ENCODE measurements around the gene THRB.

THRB gene

DNA sequence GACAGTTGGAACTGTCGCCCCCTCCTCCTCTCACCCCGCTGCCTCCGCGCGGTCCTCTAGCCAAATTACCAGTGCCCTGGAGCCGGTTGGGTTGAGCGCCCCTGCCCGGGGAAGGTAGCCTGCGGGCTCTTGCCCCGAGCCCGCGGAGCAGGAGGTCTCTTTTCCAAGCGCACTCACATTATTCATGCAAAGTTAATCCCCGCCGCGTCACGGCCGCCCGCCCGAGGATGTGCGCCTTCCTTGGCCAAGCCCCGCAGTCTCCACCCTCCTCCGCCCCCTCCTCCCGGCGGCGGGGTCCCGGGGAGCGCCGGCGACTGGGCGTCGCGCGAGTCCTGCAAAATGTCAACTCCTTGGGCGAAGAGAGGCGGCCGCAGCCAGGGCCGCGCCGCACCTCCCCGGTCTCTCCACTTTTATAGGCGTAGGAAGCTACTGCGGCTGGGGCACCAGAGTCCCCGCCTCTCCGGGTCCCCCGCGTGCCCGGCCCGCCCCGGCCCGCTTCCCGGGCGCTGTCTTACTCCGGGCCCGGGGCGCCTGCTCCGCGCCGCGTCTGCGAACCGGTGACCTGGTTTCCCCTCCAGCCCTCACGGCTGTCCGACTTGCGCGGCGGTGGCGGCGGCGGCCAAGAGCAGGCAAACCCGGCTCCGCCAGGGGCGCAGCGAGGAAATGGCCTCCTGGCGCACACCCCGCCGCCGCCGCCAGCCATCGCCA is at the start of gene THRB:
TSS of gene THRB (minus strand) at position 233 of the 708 bp plus-strand sequence.
- peak; percentile 77 for DNase-seq (ENCODE audit: low read depth)

DNA sequence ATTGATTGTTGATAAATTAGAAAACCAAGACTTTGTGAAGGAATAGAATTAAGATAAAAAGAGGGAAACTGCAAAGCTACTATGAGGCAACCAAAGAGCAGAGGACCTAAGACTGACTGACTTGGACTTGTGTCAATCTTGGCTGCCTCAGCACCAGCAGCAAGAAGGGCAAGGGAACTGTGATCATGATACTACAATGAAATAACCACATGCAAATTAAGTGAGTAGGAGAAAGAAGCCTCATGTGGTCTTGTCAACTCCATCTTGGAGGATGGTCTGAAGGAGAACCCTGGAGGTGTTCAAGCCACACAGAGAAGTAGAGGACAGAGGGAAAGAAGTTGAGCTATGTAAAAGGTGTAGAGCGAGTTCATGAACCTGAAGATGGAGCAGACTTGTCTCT is 47.3 kb upstream of the THRB start:
- DNase-seq (ENCODE audit: low read depth) = no peak

DNA sequence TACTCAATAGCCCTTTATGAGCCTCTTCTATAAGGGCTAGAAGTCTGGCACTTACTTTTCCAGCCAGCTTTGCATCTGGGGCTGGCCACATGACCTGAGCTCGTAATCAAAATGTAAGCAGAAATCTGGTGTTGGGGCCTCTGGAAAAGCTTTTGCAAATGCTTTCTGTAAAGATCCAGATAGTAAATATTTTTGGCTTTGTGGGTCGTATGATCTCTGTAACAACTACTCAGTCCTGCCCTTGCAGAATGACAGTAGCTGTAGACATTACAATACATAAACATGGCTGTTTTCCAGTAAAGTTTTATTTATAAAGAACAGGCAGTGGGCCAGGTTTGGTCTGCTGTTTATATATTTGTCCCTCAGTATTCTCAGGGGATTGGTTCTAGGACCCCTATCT is 46.2 kb upstream of the THRB start:
- no peak for DNase-seq (ENCODE audit: low read depth)

DNA sequence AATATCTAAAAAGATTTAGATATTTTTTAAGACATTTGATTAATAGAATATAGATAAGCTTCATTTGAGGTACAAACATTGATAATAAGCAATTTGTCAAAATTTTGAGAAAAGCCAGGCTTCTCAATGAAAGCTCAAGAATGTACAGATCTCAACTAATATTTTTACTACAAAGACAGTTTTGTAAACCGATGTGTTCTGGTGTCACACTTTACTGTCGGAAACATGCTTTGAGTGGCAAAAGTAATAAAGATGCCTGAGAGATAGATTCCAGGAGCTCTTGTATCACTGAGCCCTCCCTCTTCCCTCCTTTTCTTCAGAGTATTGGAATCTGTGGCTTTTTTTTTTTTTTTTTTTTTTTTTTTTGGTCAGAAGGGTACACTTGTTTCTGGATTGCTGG is 45.0 kb upstream of the THRB start:
- no peak for DNase-seq (ENCODE audit: low read depth)

DNA sequence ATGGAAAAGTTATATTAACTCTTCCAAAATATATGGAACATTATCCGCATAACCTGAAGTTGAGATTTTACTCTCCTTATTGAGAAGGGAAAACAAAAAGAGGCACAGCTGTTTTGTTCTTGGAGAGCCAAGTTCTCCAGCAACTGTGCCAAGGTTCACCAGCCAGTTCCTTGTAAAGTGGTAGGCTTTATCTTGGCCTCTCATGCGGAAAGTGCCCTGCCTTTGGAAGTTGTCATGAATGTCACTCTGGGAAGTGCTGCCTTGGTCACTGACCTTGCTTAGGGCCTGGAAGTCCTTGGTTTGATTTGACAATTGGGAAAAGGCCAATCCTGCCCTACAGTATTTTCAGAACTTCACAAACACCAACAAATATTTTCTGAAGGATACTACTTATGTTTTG is 44.2 kb upstream of the THRB start:
- DNase-seq (ENCODE audit: low read depth) = no peak

DNA sequence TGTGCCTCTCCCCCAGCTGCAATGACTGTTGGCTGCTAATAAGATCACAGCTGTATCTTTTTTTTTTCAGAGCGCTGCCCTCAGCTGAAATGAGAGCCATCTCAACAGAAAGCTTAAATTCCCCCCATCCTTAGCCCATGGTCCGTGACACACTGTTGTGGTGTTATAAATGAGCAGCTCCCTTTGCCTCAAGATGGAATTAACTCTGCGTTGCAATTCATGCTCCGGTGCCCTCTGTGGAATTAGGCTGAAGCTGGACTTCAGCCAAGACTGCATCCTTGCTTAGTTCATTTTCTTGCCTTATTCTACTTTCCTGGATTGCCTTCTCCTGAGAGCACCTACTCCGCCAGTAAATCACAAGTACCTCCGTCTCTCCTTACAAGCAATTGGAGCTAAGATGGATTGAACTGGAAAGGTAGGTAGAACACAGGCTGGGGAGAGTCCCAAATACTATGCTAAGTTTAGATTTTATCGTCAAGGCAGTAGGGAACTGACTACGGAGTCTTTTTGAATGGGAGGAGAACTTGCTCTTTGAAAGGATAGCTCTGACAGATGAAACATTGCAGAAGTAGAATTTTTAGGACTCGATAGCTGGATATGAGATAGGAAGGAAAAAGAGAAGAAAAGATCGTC is 39.0 kb upstream of the THRB start:
- DNase-seq (ENCODE audit: low read depth) = no peak

DNA sequence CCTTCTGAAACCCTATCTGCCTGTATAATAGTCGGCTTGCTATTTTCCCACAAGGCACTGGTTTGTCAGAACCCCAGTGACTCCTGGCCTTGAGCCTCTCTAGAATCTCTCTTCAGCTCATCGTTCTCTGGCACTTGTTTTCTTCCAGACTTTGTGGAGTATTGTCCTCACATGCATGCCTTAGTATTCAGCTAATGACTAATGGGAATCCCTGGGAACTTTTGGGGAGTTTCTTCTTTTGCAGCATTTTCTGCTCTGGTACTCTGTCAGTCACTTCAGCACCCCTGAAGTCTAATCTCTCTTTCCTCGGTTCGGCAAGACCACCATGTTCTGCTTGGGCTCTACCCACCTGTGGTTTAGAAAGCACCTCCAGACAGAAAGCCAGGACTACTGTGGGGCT is 35.8 kb upstream of the THRB start:
- DNase-seq (ENCODE audit: low read depth) = no peak

DNA sequence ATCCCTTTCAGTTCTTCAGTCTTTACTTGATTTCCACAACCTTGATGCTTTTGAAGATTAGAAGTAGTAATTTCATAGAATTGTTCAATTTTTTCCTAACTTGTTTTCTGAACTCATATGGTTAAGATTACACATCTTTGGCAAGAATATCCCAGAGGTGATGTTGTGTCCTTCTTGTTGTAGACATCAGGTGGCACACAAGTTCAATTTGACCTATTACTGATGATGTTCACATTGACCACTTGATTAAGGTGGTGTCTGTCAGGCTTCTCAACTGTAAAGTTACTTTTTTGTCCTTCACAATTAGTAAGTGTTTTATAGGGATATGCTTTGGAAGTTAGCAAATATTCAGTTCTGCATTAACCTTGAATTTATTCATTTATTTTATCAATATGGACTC is 34.6 kb upstream of the THRB start:
- DNase-seq (ENCODE audit: low read depth) = no peak

DNA sequence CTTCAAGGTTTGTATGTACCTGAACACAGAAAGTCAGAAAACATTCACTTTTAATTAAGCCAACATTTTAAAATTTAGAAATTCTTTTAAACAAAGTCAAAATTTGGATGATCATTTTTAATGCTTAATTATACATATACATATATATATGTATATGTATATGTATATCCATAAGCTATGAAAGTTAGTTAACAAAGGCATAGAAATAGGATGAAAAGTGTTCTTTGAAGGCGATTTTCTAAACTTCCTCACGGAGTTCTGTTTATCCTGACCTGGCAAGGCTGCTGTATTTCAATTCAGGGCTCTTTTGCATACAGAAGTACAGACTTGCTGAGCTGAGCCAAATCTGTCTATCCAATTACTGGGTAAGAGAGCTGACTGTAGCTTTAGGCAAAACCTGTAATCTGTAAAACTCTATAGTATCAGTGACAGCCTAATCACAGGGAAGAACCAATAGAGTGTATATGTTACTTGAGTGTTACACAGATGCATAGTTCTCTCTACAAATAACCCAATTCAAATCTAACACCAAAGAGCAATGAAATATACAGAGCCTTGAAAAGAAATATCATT is 32.1 kb upstream of the THRB start:
- no peak for DNase-seq (ENCODE audit: low read depth)

DNA sequence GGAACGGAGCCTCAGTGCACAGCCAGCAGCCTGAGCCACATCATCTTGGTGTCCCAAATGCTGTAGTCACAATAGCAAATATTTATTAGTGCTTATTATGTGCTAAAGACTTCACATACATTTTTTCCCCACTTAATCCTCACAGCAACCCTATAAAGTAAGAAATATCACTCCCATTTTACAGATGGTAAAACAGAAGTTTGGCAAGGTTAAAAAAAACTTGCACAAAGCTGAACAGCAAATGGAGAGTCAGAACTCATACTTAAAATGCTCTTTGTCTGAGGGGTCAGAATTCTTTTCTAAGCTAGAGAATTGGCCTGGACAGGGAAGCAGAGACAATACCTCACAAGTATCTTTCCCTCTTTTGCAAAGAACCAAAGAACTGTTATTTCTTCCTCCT is 30.9 kb upstream of the THRB start:
- DNase-seq (ENCODE audit: low read depth) = no peak

DNA sequence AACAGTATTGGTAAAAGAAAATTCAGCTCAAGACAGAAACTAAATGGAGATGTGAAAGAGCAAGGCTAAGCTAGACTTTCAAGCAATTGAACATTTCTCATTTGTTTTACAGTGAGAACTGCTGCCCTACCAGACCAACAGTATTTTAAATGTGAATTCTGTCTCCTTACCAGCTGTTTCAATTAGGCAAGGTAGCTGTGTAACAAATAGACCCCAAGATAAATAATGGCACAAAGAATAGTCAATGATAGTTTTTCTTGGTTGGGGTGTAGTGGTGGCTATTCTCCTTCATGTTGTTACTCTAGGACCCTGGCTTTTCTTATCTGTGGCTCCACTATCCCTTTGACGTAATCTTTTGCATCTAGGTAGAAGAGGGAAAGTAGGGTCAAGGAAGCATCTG is 30.4 kb upstream of the THRB start:
- DNase-seq (ENCODE audit: low read depth) = no peak

DNA sequence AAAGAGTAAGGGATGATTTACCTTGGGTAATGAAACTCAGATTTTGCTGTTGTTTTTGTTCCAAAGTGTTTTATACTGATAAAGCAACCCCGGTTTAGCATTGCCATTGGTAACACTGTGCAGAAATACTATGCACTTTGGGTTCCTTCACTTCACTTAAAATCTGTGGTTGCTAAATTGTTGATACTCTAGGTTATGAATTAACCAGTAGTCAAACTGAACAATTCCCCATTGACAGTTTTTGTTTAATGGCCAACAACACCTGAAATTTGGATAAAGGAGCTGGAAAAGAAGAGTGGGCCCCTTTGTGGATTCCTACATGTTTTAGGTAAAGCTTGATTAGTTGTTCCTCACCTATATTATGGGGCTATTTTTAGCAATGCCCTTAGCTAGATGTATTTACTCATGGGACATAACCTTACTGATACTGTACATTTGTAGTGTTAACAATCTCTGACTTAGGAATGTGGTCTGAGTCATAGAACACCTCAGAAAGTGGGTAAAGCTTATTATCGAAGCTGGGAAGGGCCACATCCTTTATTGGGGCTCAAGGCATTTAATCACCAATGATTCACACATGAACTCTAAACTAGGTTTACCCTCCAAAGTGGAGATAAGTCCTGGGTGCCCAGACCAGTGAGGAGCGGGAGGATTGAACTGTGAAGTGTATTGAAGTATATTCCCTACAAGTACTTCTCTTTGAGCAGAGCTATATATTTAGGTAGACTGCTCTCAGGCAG is 29.5 kb upstream of the THRB start:
- DNase-seq (ENCODE audit: low read depth) = peak; percentile 36

DNA sequence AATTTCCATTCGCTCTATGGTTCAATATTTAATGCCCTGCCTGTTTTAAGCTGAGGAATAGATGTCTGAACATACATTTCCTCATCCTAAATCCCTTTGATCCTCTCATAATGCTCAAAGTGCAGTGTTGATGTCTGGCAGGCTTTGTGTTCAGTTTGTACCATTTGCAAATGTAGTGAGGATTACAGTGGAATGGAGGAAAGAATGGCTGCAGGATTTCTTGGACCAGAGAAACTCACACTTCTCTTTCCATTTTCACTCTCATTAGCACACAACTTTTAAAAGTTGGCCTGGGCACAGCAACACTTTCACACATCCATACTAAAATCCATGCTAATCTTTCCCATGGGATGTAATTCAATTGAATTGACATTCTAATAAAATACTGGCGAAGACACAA is 28.6 kb upstream of the THRB start:
- DNase-seq (ENCODE audit: low read depth) = no peak

DNA sequence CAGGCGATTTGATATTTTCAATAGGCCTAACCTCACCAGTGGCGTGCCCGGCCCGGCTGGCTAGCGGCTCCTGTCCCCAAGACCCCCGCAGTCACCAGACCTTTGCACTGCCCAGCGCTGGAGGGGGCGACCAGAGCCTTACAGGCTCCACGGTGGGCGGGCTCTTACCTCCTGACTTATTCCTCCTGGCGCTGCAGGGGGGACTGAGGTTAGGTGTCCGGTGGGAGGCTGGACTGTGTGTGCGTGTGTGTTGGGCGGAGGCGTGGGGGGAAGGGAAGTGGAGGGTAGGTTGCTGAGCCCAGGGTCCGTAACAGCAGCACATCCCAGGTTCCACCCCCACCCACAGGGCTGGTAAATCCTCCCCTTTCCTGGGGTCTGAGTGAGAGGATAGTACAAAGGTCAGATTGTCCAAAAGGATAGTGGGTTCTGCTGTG is 27.5 kb upstream of the THRB start:
- no peak for DNase-seq (ENCODE audit: low read depth)

DNA sequence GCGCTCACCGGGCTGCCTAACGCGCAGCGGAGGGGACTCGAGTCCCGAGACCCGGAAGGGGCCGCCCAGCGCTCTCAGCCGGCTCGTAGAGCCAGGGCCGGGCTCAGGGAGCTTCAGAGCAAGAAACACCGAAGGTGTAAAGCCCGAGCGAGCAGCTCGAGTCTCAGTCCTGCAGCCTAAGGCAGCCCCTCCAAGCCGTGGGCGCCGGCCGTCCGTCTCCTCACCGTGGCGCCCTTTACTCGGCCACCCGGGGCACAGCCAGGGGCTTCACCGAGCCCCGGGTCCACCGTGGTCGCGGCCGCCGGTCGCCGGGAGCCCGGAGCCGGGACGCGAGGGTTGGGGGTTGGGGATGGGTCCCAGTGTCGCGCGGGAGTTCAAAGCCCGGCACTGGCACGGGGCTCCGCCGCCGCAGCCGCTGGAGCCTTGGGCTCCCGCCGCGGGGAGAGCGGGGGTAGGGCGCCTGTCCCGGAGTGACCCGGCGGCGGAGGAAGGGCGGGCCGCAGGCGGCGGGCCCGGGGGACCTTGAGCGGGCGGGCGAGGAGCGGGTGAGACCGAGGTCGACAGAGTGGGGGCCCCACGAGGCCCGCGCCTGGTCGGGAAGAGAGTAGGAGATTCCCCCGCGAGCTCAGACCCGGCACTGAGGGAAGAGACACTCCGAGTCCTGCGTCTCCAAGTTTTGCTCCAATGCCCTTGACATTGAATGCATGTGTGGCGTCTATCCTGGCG is 26.9 kb upstream of the THRB start:
- DNase-seq (ENCODE audit: low read depth) = peak; percentile 59

DNA sequence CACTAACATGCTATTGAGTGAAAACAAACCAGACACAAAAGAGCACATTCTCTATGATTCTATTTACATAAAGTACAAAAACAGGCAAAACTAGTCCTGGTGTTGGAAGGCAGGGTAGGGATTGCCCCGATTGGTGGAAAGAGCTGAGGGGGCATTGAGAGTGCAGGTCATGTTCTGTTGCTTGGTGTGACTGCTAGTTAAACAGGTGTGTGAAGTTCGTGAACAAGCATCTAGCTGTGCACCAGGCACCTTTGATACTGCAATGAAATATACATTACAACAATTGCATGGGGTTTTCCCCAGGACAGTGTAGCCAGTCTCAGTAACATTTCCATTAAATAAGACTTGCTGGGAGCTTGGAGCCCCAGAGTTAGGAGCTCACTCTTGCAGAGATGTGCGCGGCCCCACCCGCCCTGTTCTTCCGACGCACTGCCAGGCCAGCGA is 26.3 kb upstream of the THRB start:
- DNase-seq (ENCODE audit: low read depth) = no peak

DNA sequence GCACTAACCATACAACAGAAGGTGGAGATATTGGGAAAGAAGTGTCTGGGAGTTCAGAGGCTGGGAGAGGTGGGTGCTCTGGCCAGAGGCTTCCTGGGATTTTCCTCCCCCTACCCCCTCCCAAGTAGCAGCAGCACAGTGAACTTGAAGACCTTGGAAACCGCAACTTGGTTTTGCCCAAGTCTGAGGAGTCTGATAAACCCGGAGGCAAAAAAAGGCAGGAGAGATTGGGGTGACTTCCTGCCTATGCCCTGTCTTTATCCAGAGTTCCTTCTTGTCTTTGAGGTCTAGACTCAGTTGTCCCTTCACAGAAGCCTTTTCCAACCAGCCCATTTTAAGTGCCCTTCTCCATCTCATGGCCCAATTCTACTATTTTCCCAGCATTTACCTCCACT is 25.4 kb upstream of the THRB start:
- no peak for DNase-seq (ENCODE audit: low read depth)

DNA sequence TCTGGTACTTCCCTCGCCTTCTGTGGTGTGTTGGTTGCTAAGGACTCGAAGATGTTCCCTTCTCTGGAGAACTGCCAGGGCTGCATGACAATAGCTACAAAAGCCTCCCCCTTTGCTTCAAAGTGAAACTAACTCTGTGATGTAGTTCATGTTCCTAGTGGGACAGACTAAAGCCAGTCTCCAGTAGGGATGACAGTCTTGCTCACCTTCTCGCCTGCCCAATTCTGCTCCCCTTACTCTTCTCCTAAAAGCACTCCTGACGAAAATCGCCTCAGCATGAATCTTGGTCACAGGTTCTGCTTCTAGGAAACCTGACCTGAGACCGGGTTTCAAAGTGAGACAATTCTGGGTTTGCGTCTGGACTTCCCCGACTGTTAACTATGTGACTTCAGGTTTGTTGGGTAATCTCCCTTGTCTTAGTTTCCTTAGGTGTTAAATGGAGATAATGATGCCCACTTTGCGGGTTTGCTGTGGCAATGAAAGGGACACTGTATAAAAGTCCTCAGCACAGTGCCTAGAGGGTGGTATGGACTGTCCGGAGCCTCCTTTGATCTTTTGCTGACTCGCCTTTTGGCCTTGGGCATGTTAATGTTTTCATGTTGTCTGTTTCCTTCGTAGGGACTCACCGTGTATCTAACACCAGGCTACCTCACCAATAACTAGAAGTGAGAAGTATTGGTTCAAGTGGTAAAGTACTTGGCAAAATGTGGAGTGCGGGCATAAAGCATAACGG is 24.9 kb upstream of the THRB start:
- DNase-seq (ENCODE audit: low read depth) = no peak

DNA sequence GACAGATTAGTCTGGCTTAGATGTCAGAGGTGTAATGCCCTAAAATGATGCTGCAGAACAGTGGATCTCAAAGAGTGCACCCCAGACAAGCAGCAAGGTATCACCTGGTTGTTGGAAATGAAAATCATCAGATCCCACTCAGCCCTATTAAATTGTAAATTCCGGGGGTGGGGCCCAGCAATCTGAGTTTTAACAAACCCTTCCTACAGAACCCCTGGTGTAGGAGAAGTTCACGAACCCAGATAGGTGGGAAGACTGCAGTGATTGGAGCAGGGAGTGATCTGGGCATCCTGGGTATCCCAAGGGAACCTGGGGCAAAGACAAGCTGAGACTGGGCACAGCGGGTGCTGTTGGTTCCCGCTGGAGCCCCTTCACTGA is 24.3 kb upstream of the THRB start:
- DNase-seq (ENCODE audit: low read depth) = no peak

DNA sequence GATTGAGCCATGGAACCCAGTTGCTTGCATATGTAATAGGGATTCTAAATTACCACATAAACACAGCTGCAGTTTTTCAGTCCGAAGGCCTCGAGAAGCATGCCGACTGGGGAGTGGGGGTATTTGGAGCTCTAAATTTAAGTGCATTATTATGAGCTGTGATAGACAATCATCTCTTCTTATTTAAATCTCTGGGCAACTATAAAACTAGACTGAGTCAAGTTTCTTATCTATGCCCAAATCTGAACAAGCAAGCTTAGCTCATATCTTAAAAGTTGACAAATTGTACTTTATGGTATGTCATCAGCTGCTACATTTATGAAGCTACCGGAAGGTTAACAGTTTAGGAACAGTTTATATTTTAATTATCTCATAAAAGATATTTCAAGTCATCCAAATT is 19.5 kb upstream of the THRB start:
- DNase-seq (ENCODE audit: low read depth) = peak; percentile 45

DNA sequence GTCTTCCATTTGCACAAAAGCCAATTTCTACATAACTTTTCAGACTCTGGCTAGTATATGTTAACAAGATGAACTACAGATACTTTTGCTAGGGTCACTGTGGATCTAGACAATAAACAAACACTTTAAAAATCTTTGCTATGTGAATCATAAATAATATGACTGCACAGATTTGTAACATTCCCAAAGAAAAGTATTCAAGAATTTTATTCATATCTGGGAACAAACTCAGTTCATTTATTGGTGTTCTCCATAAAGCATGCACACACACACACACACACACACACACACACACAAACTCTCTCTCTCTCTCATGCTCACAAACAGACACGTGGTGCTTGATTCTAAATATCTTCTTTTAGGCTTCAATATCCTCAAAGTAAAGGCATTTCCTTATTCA is 18.8 kb upstream of the THRB start:
- peak; percentile 69 for DNase-seq (ENCODE audit: low read depth)

Measured in iris pigment epithelial cell (primary cell).